ENCODE measurements around the gene CDH1.

- TF ChIP-seq FOXM1 (IDR thresholded peaks at IDR 0.05; ENCODE audit: low read depth) (no peak), MXI1 (IDR thresholded peaks at IDR 0.05; ENCODE audit: low read depth, low read length) (no peak)
These were observed 47.6 kb downstream of the CDH1 start for GRCh38 chr16:68784721-68785120.

Data from SK-N-SH (cell line).